ENCODE data around the gene CDHR5.

CDHR5 gene

GRCh38 chr11:660681-661444 is 36.1 kb upstream of the CDHR5 start:
- in situ Hi-C loops (cut with MboI; ENCODE audit: low sequenced_read_pairs, unreplicated experiment): no loop called here
- no peak for DNase-seq (ENCODE audit: low spot score)
- TF ChIP-seq CTCF (IDR thresholded peaks at IDR 0.05; ENCODE audit: borderline replicate concordance, control extremely low read depth, extremely low read depth, insufficient read depth, missing control alignments): no peak

- in situ Hi-C loops (cut with MboI; ENCODE audit: low sequenced_read_pairs, unreplicated experiment): no loop called here
- no peak for TF ChIP-seq CTCF (IDR thresholded peaks at IDR 0.05; ENCODE audit: borderline replicate concordance, control extremely low read depth, extremely low read depth, insufficient read depth, missing control alignments)
- DNase-seq (ENCODE audit: low spot score): no peak
Observed at GRCh38 chr11:660281-660680, 35.5 kb upstream of the CDHR5 start.

GRCh38 chr11:659532-660085 is 34.9 kb upstream of the CDHR5 start:
- in situ Hi-C loops (cut with MboI; ENCODE audit: low sequenced_read_pairs, unreplicated experiment): no loop called here
- TF ChIP-seq CTCF (IDR thresholded peaks at IDR 0.05; ENCODE audit: borderline replicate concordance, control extremely low read depth, extremely low read depth, insufficient read depth, missing control alignments): no peak

GRCh38 chr11:657691-658126 is 33.0 kb upstream of the CDHR5 start:
- in situ Hi-C loops (cut with MboI; ENCODE audit: low sequenced_read_pairs, unreplicated experiment): no loop called here
- DNase-seq (ENCODE audit: low spot score): no peak
- no peak for TF ChIP-seq CTCF (IDR thresholded peaks at IDR 0.05; ENCODE audit: borderline replicate concordance, control extremely low read depth, extremely low read depth, insufficient read depth, missing control alignments)

More at GRCh38 chr11:659532-660085, 34.9 kb upstream of the CDHR5 start:
- DNase-seq (ENCODE audit: low spot score): no peak

- in situ Hi-C loops (cut with MboI; ENCODE audit: low sequenced_read_pairs, unreplicated experiment): no loop called here
- no peak for TF ChIP-seq CTCF (IDR thresholded peaks at IDR 0.05; ENCODE audit: borderline replicate concordance, control extremely low read depth, extremely low read depth, insufficient read depth, missing control alignments)
- no peak for DNase-seq (ENCODE audit: low spot score)
Observed at GRCh38 chr11:656866-657265, 32.1 kb upstream of the CDHR5 start.

- in situ Hi-C loops (cut with MboI; ENCODE audit: low sequenced_read_pairs, unreplicated experiment): no loop called here
- no peak for DNase-seq (ENCODE audit: low spot score)
- no peak for TF ChIP-seq CTCF (IDR thresholded peaks at IDR 0.05; ENCODE audit: borderline replicate concordance, control extremely low read depth, extremely low read depth, insufficient read depth, missing control alignments)
Observed at GRCh38 chr11:656426-656825, 31.7 kb upstream of the CDHR5 start.
